Vagina (tissue), 2 donors: Measurements from ENCODE around the gene TRPV5.

Experiments used
- POLR2A ChIP-seq, 2 donors: fragments of 450-650 bp; IDR thresholded peaks; one replicate each; pipeline ENCODE4 v1.6.1; 2017; ENCODE audit warnings: antibody characterized with exemption in 2 of 2, mild to moderate bottlenecking in 2 of 2, moderate library complexity in 2 of 2
- POLR2AphosphoS5 ChIP-seq, 2 donors: sonication (generic); formaldehyde crosslinking; IDR thresholded peaks; one replicate each; pipeline ENCODE4 v1.9.0; 2017; ENCODE audit warnings: antibody characterized with exemption in 2 of 2, mild to moderate bottlenecking in 2 of 2, low read depth in 1 of 2; ENCODE audit not compliant: insufficient read depth in 1 of 2
- TF ChIP-seq, protein P1 (sequence below), 3 experiments: fragments of 450-650 bp in 2 of 3; fragments of 200-600 bp in 1 of 3; sonication (generic) in 1 of 3; IDR thresholded peaks; one replicate each; pipeline ENCODE4 v1.5.1; 2017 to 2019; ENCODE audit warnings: antibody characterized with exemption in 3 of 3, mild to moderate bottlenecking in 2 of 3, moderate library complexity in 2 of 3

GRCh38 chr7:142867398-142868187 lies 66.0 kb downstream of the TRPV5 start:
- TF ChIP-seq, protein P1, sequence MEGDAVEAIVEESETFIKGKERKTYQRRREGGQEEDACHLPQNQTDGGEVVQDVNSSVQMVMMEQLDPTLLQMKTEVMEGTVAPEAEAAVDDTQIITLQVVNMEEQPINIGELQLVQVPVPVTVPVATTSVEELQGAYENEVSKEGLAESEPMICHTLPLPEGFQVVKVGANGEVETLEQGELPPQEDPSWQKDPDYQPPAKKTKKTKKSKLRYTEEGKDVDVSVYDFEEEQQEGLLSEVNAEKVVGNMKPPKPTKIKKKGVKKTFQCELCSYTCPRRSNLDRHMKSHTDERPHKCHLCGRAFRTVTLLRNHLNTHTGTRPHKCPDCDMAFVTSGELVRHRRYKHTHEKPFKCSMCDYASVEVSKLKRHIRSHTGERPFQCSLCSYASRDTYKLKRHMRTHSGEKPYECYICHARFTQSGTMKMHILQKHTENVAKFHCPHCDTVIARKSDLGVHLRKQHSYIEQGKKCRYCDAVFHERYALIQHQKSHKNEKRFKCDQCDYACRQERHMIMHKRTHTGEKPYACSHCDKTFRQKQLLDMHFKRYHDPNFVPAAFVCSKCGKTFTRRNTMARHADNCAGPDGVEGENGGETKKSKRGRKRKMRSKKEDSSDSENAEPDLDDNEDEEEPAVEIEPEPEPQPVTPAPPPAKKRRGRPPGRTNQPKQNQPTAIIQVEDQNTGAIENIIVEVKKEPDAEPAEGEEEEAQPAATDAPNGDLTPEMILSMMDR (IDR thresholded peaks at IDR 0.05): no peak
- TF ChIP-seq POLR2AphosphoS5 (IDR thresholded peaks at IDR 0.05; ENCODE audit: insufficient read depth in 1 of 2, low read depth in 1 of 2): no peak
- no peak for TF ChIP-seq POLR2A (IDR thresholded peaks at IDR 0.05)
